ENCODE results near the gene IFI30.

DNA sequence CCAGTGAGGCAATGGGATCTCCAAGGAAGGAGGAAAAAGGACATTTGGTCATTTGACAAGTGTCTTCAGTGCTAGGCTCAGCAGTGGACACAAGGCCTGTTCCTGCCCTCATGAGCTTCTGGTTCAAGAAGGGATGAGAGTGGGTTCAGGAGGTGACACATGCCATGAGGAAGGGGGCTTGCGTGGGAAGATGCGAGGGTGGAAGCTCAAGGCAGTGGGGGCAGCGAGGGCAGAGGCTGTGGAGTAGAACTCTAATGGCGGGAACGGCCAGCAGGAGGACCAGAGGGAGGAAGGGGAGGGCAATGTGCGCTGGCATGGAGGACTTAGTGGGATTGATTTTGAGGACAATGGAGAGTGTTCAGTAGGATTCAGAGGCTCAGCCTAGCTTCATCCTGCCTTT is 17.3 kb upstream of the IFI30 start:
- no peak for TF ChIP-seq POLR2A (IDR thresholded peaks at IDR 0.05; ENCODE audit: low read depth, low read length)
- TF ChIP-seq POLR2AphosphoS5 (IDR thresholded peaks at IDR 0.05; ENCODE audit: insufficient read depth, low read depth, low read length), result no peak

Measured in endothelial cell of umbilical vein (primary cell).